NB4 (cell line): ENCODE measurements around the gene TPD52L1.

ENCODE experiments used
- CTCF ChIP-seq: IDR thresholded peaks from one replicate; pipeline ENCODE4 v1.5.1; 2012; ENCODE audit warnings: low read depth, low read length
- POLR2A ChIP-seq: IDR thresholded peaks from 2 replicates; pipeline ENCODE4 v1.6.1; 2011; ENCODE audit warnings: mild to moderate bottlenecking; ENCODE audit not compliant: insufficient read length; ENCODE audit errors: extremely low read depth
- TF ChIP-seq, protein P1 (sequence below): IDR thresholded peaks from 2 replicates; pipeline ENCODE4 v1.6.1; 2011; ENCODE audit warnings: low read depth, low read length

DNA sequence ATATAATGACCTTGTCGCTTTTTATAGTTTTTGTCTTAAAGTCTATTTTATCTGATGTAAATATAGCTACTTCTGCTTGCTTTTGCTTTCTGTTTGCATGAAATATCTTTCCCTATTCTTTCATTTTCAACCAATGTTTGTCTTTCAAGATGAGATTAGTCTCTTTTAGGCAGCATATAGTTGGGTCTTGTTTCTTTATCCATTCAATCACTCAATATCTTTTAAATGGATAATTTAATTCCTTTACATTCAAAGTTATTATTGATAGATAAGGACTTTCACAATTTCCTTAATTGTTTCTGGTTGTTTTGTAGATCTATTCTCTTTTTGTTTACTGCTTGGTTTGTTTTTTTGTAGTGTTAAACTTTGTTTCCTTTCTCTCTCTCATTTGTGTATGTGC lies 43.5 kb upstream of the TPD52L1 start:
- TF ChIP-seq CTCF (no peak), POLR2A (no peak)
- TF ChIP-seq, protein P1, sequence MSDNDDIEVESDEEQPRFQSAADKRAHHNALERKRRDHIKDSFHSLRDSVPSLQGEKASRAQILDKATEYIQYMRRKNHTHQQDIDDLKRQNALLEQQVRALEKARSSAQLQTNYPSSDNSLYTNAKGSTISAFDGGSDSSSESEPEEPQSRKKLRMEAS: no peak
